Muscle of back (tissue), 13 donors: ENCODE measurements around the gene SLC25A12. TPM values are rescaled to one million over a fixed set of nuclear protein-coding genes. Genes with fewer than 3 reads are reported as not detected.
"Not testable (repeated sequence)": the region's sequence is repeated elsewhere in the genome, so short reads cannot be mapped to it uniquely, and the experiment has no call there.

Experiments used
- DNase-seq, 3 donors: peaks; one replicate each; pipeline versions ENCODE4 v3.0.0 to v3.0.0-alpha.2; 2013
- long read RNA-seq, 9 donors: transcript quantifications; one replicate each; lab custom pipeline, GENCODE V29; 2026
- polyA plus RNA-seq, 10 donors: library from polyadenylated mRNA; unstranded; fragments of 120-200 nt; gene quantifications; one replicate each; pipeline ENCODE4 v1.2.1, GENCODE V29; 2013; ENCODE audit not compliant: insufficient read length in 10 of 10

SLC25A12 gene
- polyA plus RNA-seq: 10 to 100 TPM; 19.2 to 28.0 (median 24.1) TPM
- long read RNA-seq, donor 1, partial matches to known transcripts: 6 of 10 reads
- long read RNA-seq, donor 1, other reads (novel, unspliced or antisense): 0 of 10 reads
- long read RNA-seq, donor 2, partial matches to known transcripts: 5 of 8 reads
- long read RNA-seq, donor 2, other reads (novel, unspliced or antisense): 0 of 8 reads
- long read RNA-seq, donor 3: 0 reads
- long read RNA-seq, donor 4, partial matches to known transcripts: 13 of 16 reads
- long read RNA-seq, donor 4, other reads (novel, unspliced or antisense): 0 of 16 reads
- long read RNA-seq, donor 5, partial matches to known transcripts: 45 of 67 reads
- long read RNA-seq, donor 5, other reads (novel, unspliced or antisense): 17 of 67 reads
- long read RNA-seq, donor 6, transcript SLC25A12-202 (18 exons, 2,979 nt): major isoform, 6 of 24 reads
- long read RNA-seq, donor 6, partial matches to known transcripts: 16 of 24 reads
- long read RNA-seq, donor 6, other reads (novel, unspliced or antisense): 0 of 24 reads
- long read RNA-seq, donor 7, partial matches to known transcripts: 0 of 1 reads
- long read RNA-seq, donor 7, other reads (novel, unspliced or antisense): 0 of 1 reads
- long read RNA-seq, donor 8, partial matches to known transcripts: 11 of 14 reads
- long read RNA-seq, donor 8, other reads (novel, unspliced or antisense): 0 of 14 reads
- long read RNA-seq, donor 9, partial matches to known transcripts: 0 of 3 reads
- long read RNA-seq, donor 9, other reads (novel, unspliced or antisense): 0 of 3 reads

GRCh38 chr2:171893824-171894611 lies at the start of gene SLC25A12:
SLC25A12 (minus strand) TSS chr2:171894244; CDS start chr2:171894214, 30 bp downstream.
- DNase-seq: peak; percentile 83 to 95 (median 92)

DNA sequence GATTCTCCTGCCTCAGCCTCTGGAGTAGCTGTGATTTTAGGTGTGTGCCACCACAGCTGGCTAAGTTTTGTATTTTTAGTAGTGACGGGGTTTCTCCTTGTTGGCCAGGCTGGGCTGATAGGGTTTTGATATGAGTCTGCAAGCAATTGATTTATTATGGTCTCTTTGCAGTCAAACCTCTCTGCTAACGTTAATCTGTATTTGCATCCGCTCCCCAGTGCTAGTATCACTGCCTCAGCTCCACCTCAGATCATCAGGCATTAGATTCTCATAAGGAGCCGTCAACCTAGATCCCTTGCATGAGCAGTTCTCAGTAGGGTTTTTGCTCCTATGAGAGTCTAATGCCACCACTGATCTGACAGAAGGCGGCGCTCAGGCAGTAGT lies 47.3 kb upstream of the SLC25A12 start:
- no peak for DNase-seq

GRCh38 chr2:171939743-171940071 lies 45.7 kb upstream of the SLC25A12 start:
- no peak for DNase-seq

GRCh38 chr2:171939058-171939742 lies 45.2 kb upstream of the SLC25A12 start:
- DNase-seq: no peak

- no peak for DNase-seq
These were observed 36.3 kb upstream of the SLC25A12 start for GRCh38 chr2:171930385-171930784.

DNA sequence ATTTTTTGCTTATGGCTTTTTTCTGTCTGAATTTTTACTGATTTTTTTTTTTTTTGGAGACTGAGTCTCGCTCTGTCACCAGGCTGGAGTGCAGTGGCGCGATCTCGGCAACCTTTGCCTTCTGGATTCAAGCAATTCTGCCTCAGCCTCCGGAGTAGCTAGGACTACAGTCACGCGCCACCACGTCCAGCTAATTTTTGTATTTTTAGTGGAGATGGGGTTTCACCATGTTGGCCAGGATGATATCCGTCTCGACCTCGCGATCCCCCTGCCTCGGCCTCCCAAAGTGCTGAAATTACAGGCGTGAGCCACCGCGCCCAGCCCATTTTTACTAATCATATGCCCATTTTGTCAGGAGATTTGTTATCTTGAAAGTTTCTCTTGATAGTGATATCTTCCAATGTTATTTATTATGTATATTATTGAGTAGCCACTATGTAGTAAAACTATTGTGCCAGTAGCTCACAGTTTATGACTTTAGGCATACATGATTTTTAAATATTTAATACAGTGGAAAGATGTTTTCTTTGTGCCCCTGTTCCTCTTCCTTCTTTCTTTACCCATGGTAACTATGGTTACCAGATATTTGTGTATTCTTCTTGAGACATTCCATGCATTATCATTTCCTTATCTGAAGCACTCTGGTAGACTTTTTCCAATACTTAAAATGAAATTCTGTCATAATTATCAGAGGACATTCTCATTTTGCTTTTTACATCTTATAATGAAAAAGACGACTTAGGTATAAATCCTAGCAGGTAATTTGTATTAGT lies 30.3 kb upstream of the SLC25A12 start:
- DNase-seq: no peak

DNA sequence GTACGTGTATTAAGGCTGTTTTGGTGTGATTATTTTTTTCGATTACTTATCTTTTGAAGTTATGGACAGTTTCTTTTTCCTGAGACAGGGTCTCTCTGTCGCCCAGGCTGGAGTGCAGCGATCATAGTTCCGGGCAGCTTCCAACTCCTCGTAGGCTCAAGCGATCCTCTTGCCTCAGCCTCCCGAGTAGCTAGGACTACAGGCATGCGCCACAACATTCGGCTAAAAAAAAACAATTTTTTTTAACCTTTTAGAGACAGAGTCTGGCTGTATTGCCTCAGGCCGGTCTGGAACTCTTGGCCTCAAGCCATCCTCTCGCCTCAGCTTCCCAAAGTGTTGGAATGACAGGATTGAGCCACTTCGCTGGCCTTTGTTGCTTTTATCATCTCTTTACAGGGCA lies 29.2 kb upstream of the SLC25A12 start:
- DNase-seq: peak in 1 of 3 donors; percentile 10

- DNase-seq: peak; percentile 98 to 99 (median 99)
These were observed 28.4 kb upstream of the SLC25A12 start, which contains the start of gene HAT1 for GRCh38 chr2:171922230-171923022. HAT1 (plus strand) TSS chr2:171922461; CDS start chr2:171922501, 40 bp downstream.

DNA sequence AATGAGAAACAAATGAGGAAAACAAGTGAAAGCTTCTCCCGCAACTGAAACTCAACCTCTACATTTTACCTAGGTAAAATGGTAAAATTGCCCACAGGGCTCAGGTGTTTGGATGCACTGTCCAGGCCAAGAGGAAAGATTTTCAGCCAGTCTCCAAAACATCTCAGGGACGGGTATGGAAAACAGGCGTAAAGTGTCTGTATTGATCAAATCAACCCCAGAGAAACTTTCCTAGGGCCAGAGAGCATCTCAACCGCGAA lies 27.9 kb upstream of the SLC25A12 start:
- no peak for DNase-seq

GRCh38 chr2:171919453-171919852 lies 25.4 kb upstream of the SLC25A12 start:
- DNase-seq: no peak

GRCh38 chr2:171913517-171913916 lies 19.5 kb upstream of the SLC25A12 start:
- no peak for DNase-seq

- DNase-seq: no peak
These were observed 16.4 kb upstream of the SLC25A12 start for GRCh38 chr2:171910494-171910893.

DNA sequence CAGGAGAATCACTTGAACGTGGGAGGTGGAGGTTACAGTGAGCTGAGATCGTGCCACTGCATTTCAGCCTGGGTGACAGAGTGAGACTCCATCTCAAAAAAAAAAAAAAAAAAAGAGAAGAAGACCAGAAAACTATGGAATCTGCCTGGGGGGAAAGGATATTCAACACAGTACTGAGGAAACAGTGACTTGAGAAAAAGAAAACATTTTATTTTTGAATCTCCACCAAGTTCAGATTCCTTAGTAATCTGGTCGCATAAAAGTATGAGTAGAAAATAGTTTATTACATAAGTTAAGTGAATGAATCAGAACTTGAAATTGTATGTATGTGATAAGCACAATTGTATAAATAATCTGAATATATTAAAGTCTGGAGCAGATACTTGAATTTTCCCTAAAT lies 15.2 kb upstream of the SLC25A12 start:
- DNase-seq: no peak

- DNase-seq: no peak
These were observed 14.2 kb upstream of the SLC25A12 start for GRCh38 chr2:171908235-171908634.

DNA sequence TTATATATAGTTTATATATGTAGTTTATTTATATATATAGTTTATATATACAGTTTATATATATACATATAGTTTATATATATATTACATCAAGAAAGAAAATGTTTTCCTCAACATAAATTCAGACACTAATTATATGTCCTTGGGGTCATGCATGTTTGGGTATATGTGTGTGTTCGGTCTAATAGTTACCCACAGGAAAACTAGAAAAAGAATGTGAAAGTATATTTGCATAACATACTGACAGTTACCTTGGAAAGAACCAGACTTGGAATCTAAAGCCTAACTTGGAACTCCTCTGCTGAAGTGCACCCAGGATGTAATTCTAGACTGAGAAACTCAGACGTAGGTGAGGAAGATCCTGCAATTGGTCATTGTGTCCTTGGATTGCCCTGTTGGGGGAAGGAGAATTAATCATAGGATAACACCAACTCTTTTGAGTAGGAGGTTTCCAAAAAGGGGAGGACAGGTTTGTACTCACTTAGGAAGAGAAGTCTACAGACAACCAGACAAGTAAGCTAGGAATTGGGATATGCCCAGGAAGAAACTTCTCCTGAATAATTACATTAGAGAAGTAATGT lies 8.9 kb upstream of the SLC25A12 start:
- no peak for DNase-seq

- not testable (repeated sequence) for DNase-seq
These were observed 5.7 kb upstream of the SLC25A12 start for GRCh38 chr2:171899623-171900282.

GRCh38 chr2:171895786-171896185 lies 1.7 kb upstream of the SLC25A12 start:
- peak in 2 of 3 donors; percentile 46 to 47 for DNase-seq

DNA sequence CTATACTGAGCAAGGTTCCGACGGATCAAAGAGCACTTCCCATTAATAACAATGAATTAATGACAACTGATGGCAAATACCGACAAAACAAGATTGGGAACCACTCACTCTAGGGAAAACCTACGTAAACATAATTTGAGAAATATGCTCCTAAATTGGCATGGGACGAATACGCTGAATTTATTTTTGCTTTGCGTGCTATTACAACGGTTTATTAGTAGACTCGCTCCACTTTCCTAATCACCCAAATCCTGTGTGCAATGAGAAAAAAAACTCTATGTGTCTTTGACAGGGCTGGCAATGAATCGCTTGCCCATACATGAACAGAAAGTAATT lies 536 bp upstream of the SLC25A12 start:
- no peak for DNase-seq

DNA sequence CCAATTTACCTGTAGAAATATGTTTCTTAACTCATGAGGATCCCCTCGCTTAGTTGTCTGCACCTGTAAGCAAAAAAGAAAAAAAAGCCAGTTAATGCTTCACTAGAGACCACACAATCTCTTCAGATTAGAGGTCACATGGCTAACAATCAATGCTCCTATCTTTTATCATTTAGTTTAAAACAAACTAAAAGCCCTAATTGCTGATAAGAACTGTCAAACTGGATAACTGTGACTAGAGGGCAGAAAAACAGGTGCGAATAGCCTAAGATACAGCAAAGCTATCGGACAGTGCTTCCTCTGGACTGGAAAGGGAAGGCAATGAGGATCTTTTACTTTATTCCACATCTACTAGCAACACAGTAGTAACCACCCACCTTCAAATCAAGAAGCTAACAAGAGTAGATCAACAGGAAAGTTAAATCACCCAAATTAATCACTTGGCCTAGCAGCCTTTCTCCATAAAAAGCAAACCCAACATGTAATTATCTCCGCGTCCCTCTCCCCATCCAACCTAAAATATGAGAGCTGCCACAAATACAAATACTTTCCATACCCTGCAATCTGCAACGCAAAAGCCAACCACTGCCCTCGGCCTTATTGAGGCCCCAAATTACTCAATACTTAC lies 734 bp downstream of the SLC25A12 start:
- DNase-seq: no peak
